HepG2 (cell line): Measurements from ENCODE around the gene COMMD9. TPM values are rescaled to one million over a fixed set of nuclear protein-coding genes. Genes with fewer than 3 reads are reported as not detected.
A peak's percentile ranks its signal among the peaks of the same experiment; 100 is the strongest.

Experiments used
- ATAC-seq: fragments of 200-7000 bp; cut with Tn5 transposase; 3 replicates; pipeline ENCODE4 v1.9.1; 2020; ENCODE audit warnings: mild to moderate bottlenecking, moderate library complexity
- BruUV-seq: library from RNA; stranded (reverse); fragments of 400-500 nt; replicated peaks from 2 replicates; lab custom pipeline; 2021; lab: Mats Ljungman, UMichigan
- CTCF ChIA-PET: fragments of 300-600 bp; formaldehyde crosslinking; extraction: SDS; loops from one replicate; lab custom pipeline; 2021; ENCODE audit warnings: low total read pairs, inconsistent platforms, low intra/inter-chr PET ratio; lab: Yijun Ruan, JAX
- POLR2A ChIA-PET: fragments of 350-600 bp; sonication (Branson Sonifier 250); formaldehyde crosslinking; loops from one replicate; lab custom pipeline; 2020; ENCODE audit warnings: antibody characterized with exemption, inconsistent platforms; lab: Yijun Ruan, JAX
- DNase-seq: peaks from one replicate; pipeline ENCODE4 v3.0.0-alpha.2; 2015; ENCODE audit warnings: low spot score
- FAIRE-seq: peaks from 3 replicates; lab custom pipeline; 2011; peaks lifted over from hg19 to GRCh38; lab: Jason Lieb, UNC
- H2AFZ ChIP-seq: one replicate; pipeline ENCODE4 v1.6.1; 2011; ENCODE audit warnings: low read length, inconsistent platforms
- H3K27ac ChIP-seq: fragments of 300-600 bp; 3 replicates; pipeline ENCODE4 v1.8.0; 2011; ENCODE audit warnings: mixed run types, mild to moderate bottlenecking, mixed read lengths, low read length, inconsistent platforms; ENCODE audit not compliant: insufficient read depth; ENCODE audit errors: extremely low read length
- H3K27me3 ChIP-seq, 2 experiments: fragments of 200-600 bp in 1 of 2; 2 replicates in 1 of 2; 3 replicates in 1 of 2; pipeline versions ENCODE4 v1.6.0 to v1.8.0; 2011; ENCODE audit warnings: low read length in 2 of 2, mild to moderate bottlenecking in 2 of 2, moderate library complexity in 2 of 2, inconsistent platforms in 1 of 2; ENCODE audit not compliant: insufficient read depth in 2 of 2, control insufficient read depth in 1 of 2
- H3K36me3 ChIP-seq, 2 experiments: fragments of 200-600 bp in 1 of 2; replicated peaks in 1 of 2; 2 replicates in 1 of 2; 3 replicates in 1 of 2; pipeline versions ENCODE4 v1.5.1 to v1.8.0; 2011; ENCODE audit warnings: low read length in 2 of 2, inconsistent platforms in 1 of 2; ENCODE audit not compliant: insufficient read depth in 2 of 2, control insufficient read depth in 1 of 2
- H3K4me1 ChIP-seq: 2 replicates; pipeline ENCODE4 v1.5.1; 2012; ENCODE audit warnings: low read length, inconsistent platforms; ENCODE audit not compliant: insufficient read depth
- H3K4me2 ChIP-seq: 2 replicates; pipeline ENCODE4 v1.6.0; 2011; ENCODE audit warnings: low read depth, low read length, inconsistent platforms
- H3K4me3 ChIP-seq, 3 experiments: fragments of 200-600 bp in 1 of 3; sonication (generic), shearing (Covaris generic) in 1 of 3; replicated peaks in 1 of 3; 2 replicates each; pipeline ENCODE4 v1.5.1; 2011 to 2016; ENCODE audit warnings: low read length in 3 of 3, inconsistent platforms in 2 of 3, low read depth in 2 of 3, mild to moderate bottlenecking in 2 of 3, control low read depth in 1 of 3, mixed read lengths in 1 of 3; ENCODE audit not compliant: insufficient read depth in 1 of 3
- H3K79me2 ChIP-seq: one replicate; pipeline ENCODE4 v1.6.1; 2011; ENCODE audit warnings: low read length, inconsistent platforms; ENCODE audit not compliant: insufficient read depth
- H3K9ac ChIP-seq: 2 replicates; pipeline ENCODE4 v1.6.0; 2011; ENCODE audit warnings: mild to moderate bottlenecking, low read depth, low read length, inconsistent platforms; ENCODE audit not compliant: insufficient read depth
- H3K9me3 ChIP-seq: 2 replicates; pipeline ENCODE4 v1.5.1; 2012; ENCODE audit warnings: mild to moderate bottlenecking, low read length
- H4K20me1 ChIP-seq: 2 replicates; pipeline ENCODE4 v1.6.0; 2011; ENCODE audit warnings: inconsistent platforms, mild to moderate bottlenecking, low read length, moderate library complexity; ENCODE audit not compliant: insufficient read depth
- ARID5B ChIP-seq: IDR thresholded peaks from 2 replicates; pipeline ENCODE4 v1.4.0; 2020; ENCODE audit warnings: mild to moderate bottlenecking, missing genetic modification reagents
- CHD4 ChIP-seq: fragments of 200-600 bp; sonication (generic); IDR thresholded peaks from 2 replicates; pipeline ENCODE4 v1.7.0; 2017; ENCODE audit warnings: mild to moderate bottlenecking, low read length, borderline replicate concordance
- MAX ChIP-seq: IDR thresholded peaks from 2 replicates; pipeline ENCODE4 v1.6.1; 2012; ENCODE audit warnings: inconsistent platforms
- SALL2 ChIP-seq: sonication (generic); formaldehyde crosslinking; IDR thresholded peaks from 2 replicates; pipeline ENCODE4 v1.8.1; 2023; ENCODE audit warnings: mild to moderate bottlenecking, missing genetic modification reagents, inconsistent platforms
- SP1 ChIP-seq, 2 experiments: fragments of 450-650 bp in 1 of 2; sonication (generic) in 1 of 2; formaldehyde crosslinking in 1 of 2; IDR thresholded peaks; 2 replicates each; pipeline versions ENCODE4 v1.4.0 to v1.6.1; 2016 to 2020; ENCODE audit warnings: missing genetic modification reagents in 1 of 2
- ZMYM3 ChIP-seq: sonication (generic); formaldehyde crosslinking; IDR thresholded peaks from 2 replicates; pipeline ENCODE4 v1.5.1; 2020; ENCODE audit warnings: mild to moderate bottlenecking, missing genetic modification reagents
- ZNF629 ChIP-seq: sonication (generic); formaldehyde crosslinking; conservative IDR thresholded peaks from 2 replicates; pipeline ENCODE4 v1.5.0; 2020; ENCODE audit warnings: missing genetic modification reagents
- WGBS: methylation state at CpG from one replicate; pipeline ENCODE4 v1.1.6; 2017; ENCODE audit warnings: low lambda C conversion rate; 5-methylcytosine and 5-hydroxymethylcytosine counted together
- in situ Hi-C: cut with HindIII; loops from 2 replicates; pipeline ENCODE4 v1.10.0; 2017; ENCODE audit warnings: low pct_unique_long_range_greater_than_20kb; ENCODE audit not compliant: extremely low pct_ligation_motif_present
- intact Hi-C: fragments of 100-400 bp; cut with micrococcal nuclease; formaldehyde crosslinking; loops from one replicate; pipeline ENCODE4 v1.10.0; 2022; ENCODE audit not compliant: unreplicated experiment
- polyA plus RNA-seq, 8 experiments: library from polyadenylated mRNA; depleted of rRNA in 3 of 8; stranded (reverse) in 7 of 8; unstranded in 1 of 8; fragments of >200 nt; fragmentation: Illumina TruSeq in 4 of 8; extraction: Trizol in 4 of 8; gene quantifications; 2 replicates each; pipeline versions ENCODE4 v1.2.1 to v1.2.3, GENCODE V29; 2011 to 2016; ENCODE audit warnings: low read depth in 4 of 8, missing spikeins in 1 of 8, mixed read lengths in 1 of 8; ENCODE audit not compliant: insufficient read depth in 1 of 8
- total RNA-seq, 5 experiments: library from RNA; depleted of rRNA; stranded (reverse); fragments of >200 nt; fragmentation: Illumina TruSeq; extraction: Trizol; gene quantifications; 2 replicates each; pipeline ENCODE4 v1.2.3, GENCODE V29; 2016; ENCODE audit warnings: low read depth in 1 of 5
- TF ChIP-seq, protein P1 (sequence below): sonication (generic); formaldehyde crosslinking; IDR thresholded peaks from 2 replicates; pipeline ENCODE4 v1.5.0; 2020; ENCODE audit warnings: mild to moderate bottlenecking, missing genetic modification reagents, moderate library complexity
- TF ChIP-seq, protein P2 (sequence below): sonication (generic); formaldehyde crosslinking; IDR thresholded peaks from 2 replicates; pipeline ENCODE4 v1.5.0; 2020; ENCODE audit warnings: mild to moderate bottlenecking, missing genetic modification reagents

The COMMD9 gene
- total and polyA plus RNA-seq, 2 of the 13 experiments (the other 11 are each of a cell fraction or from before 2014, with no cell fraction given), result 47.3 to 76.7 TPM

DNA sequence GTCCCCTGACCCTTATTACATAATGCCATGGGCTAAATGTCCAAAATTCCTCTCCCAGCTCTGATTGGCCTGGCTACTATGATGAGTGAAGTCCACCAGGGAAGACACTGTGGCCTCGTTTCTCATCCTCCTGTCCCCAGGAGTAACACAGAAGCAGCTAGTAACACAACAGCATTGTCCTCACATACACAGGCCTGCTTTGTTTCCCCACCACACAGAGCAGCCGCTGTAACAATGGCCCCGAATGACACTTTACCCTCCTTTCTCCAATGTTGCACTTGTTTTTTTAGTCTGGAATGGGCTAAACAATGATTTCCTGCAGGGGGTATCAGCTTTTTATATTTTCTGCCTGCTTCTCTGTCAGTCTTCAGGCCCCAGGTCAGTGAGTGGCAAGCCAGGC, 6.7 kb upstream of the COMMD9 start, which contains the start of gene PRR5L (continued):
- TF ChIP-seq ARID5B (CRISPR knock-in tag), result no peak
- no peak for TF ChIP-seq SALL2 (CRISPR knock-in tag)

GRCh38 chr11:36292311-36292722, 3.1 kb upstream of the COMMD9 start:
- in situ Hi-C loops (no loop called here), intact Hi-C loops (no loop called here)
- Histone ChIP-seq H3K4me3 (no peak overlapping the region), H3K4me1 (peaks cover 11% of the 10 kb centered on the region; the same call in 1 of the 2 replicates), H3K4me2 (no peak overlapping the region), H3K27ac (no peak overlapping the region), H3K79me2 (peaks cover 5% of the 10 kb centered on the region), H3K27me3 (peaks cover 0 to 15% of the 10 kb centered on the region in 2 experiments; a peak in 4 of 5 replicates), H3K9me3 (no peaks in the 10 kb centered on the region), H3K36me3 (no peaks in the 10 kb centered on the region), H3K9ac (no peak overlapping the region), H2AFZ (no peak overlapping the region), H4K20me1 (no peaks in the 10 kb centered on the region)
- no peak for FAIRE-seq
- 0 out of 2 replicates have a peak, but pooled peaks have one; percentile 37 for TF ChIP-seq ZMYM3 (CRISPR knock-in tag)
- TF ChIP-seq SP1 (IDR thresholded peaks at IDR 0.05), result no peak
- TF ChIP-seq SP1 (CRISPR knock-in tag; IDR thresholded peaks at IDR 0.05), result no peak
- peak; percentile 97 for TF ChIP-seq ZNF629 (CRISPR knock-in tag)
- TF ChIP-seq, protein P1, sequence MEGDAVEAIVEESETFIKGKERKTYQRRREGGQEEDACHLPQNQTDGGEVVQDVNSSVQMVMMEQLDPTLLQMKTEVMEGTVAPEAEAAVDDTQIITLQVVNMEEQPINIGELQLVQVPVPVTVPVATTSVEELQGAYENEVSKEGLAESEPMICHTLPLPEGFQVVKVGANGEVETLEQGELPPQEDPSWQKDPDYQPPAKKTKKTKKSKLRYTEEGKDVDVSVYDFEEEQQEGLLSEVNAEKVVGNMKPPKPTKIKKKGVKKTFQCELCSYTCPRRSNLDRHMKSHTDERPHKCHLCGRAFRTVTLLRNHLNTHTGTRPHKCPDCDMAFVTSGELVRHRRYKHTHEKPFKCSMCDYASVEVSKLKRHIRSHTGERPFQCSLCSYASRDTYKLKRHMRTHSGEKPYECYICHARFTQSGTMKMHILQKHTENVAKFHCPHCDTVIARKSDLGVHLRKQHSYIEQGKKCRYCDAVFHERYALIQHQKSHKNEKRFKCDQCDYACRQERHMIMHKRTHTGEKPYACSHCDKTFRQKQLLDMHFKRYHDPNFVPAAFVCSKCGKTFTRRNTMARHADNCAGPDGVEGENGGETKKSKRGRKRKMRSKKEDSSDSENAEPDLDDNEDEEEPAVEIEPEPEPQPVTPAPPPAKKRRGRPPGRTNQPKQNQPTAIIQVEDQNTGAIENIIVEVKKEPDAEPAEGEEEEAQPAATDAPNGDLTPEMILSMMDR, result peak; percentile 46
- 0 out of 2 replicates have a peak, but pooled peaks have one; percentile 57 for TF ChIP-seq CHD4
- TF ChIP-seq MAX, result no peak
- TF ChIP-seq, protein P2, sequence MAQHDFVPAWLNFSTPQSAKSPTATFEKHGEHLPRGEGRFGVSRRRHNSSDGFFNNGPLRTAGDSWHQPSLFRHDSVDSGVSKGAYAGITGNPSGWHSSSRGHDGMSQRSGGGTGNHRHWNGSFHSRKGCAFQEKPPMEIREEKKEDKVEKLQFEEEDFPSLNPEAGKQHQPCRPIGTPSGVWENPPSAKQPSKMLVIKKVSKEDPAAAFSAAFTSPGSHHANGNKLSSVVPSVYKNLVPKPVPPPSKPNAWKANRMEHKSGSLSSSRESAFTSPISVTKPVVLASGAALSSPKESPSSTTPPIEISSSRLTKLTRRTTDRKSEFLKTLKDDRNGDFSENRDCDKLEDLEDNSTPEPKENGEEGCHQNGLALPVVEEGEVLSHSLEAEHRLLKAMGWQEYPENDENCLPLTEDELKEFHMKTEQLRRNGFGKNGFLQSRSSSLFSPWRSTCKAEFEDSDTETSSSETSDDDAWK, result no peak
- POLR2A ChIA-PET, result no interaction called here
- CTCF ChIA-PET, result no interaction called here
- ATAC-seq, result no peak
- 2% methylated on average over 4 of the region's 4 CpGs for WGBS
- no TSS peak for BruUV-seq
- DNase-seq, result no peak
